Astrocyte of the hippocampus (primary cell): ENCODE results near the gene FMN1.

Source experiments
- DNase-seq: peaks from one replicate; pipeline ENCODE4 v3.0.0; 2011; ENCODE audit warnings: low read depth, low spot score

FMN1 gene

DNA sequence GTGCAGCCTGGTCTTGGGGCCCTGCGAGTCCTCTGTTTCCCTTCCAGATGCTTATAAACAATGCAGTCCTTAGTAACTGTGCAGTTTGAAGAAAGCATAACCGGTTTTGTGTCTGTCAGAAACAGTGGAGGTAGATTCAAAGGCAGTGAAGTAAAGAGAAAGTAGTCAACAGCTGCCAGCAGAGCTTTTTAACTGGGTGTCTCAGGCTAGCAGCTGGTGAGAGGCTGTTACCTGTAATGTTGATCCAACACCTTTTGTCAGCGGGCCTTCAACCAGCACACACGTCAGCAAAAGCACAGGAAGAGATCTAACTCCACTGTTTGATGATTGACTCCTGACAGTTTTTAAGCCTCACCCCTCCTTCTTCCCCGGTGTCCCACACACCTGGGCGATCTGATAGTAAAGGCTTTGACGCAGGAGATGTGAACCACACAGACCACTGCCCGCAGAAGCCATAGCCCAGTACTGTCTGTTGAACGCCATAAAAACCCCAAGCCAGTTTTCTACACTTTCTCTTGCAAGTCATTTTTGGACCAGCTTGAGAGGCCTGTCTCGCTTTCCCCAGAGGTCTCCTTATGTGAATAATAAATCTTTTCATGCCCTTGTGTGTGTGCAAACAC, 178.0 kb downstream of the FMN1 start:
- no peak for DNase-seq

DNA sequence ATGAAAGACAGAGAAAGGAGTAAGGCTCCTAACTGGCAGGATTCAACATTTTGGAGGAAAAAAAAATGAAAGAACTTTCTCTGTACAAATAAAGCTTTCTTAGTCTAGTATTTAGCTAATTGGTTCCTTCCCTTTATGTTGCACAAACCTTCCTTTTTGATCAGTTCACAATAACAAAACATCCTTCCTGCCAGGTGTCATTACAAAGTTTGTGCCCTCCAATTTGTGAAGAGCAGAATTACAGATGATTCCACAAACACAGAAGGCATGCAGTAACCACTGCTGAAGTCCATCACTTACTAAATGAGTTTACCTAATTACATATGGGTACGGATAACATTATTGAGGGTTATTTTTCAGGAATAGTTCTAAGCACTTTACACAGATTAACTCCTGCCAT, 179.9 kb downstream of the FMN1 start:
- no peak for DNase-seq

DNA sequence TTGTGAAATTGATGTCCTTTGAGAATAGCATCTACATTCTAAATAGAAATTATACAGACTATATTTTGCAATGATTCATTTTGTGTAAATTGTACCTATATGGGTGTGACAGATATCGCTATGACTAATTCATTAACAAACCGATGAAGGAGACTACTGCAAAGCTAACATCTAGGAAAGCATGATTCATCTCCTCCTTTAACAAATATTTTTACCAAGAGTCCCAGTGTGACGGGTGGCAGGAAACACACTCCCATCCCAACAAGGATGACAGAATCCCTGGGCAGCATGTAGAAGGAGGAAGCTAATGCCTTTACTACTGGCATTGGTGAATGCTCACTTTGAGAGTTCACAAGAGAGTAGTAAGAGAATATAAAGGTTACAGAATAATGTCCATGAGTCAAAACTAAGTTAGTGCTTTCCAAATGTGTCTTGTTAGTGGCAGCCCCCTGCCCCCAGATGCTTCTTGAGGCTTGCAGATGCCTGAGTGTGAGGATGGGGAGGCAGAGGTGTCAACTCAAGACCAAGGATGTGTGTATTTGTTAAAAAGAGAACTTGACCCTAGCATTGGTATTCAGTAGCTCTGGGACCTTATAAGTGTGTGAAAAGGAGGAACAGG, 180.6 kb downstream of the FMN1 start:
- peak; percentile 55 for DNase-seq

DNA sequence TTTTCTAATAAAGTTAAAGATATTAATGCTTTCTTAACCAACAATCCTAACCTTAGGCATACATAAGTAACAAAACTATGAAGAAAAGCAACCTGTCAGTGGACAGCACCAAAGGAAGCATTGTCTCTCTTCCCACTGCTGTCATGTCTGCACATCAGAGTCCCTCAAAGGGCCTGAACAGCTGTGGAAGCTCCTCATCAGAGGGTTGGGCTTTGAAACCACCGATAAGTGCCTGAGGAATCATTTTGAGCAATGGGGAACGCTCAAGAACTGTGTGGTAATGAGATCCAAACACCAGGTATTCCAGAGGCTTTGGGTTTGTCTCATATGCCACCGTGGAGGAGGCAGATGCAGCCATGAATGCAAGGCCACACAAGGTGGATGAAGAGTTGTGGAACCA, 182.5 kb downstream of the FMN1 start:
- DNase-seq, result no peak

DNA sequence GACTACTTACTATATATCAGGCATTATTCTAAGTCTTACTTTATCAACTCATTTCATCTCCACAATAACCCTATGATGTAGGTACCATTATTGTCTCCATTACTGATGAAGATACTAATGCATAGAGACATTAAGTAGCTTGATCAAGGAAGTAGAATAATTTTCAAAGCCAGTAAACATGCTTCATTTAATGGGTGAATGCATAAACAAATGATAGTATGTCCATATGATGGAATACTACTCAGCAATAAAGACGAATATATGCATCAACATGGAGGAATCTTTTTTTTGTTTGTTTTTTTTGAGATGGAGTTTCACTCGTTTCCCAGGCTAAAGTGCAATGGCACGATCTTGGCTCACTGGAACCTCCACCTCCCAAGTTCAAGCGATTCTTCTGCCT, 184.9 kb downstream of the FMN1 start:
- no peak for DNase-seq

DNA sequence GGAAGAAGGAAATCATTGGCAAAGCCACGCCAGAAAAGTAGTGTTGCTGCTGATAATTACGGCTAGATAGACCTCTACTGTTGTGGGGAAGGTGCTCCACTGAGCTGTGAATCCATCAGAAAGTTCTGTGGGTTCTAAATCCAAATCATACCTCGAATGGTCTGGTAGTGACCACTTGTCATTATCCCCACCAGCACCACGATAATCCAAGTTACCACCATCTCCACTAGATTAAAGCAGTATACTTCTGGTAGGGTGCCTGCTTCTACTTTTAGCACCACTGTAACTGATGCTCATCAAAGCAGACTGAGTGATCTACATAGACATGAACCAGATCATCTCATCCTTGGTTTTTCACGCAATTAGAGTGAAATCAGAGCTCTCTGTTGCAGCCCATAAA, 185.5 kb downstream of the FMN1 start:
- DNase-seq, result no peak

DNA sequence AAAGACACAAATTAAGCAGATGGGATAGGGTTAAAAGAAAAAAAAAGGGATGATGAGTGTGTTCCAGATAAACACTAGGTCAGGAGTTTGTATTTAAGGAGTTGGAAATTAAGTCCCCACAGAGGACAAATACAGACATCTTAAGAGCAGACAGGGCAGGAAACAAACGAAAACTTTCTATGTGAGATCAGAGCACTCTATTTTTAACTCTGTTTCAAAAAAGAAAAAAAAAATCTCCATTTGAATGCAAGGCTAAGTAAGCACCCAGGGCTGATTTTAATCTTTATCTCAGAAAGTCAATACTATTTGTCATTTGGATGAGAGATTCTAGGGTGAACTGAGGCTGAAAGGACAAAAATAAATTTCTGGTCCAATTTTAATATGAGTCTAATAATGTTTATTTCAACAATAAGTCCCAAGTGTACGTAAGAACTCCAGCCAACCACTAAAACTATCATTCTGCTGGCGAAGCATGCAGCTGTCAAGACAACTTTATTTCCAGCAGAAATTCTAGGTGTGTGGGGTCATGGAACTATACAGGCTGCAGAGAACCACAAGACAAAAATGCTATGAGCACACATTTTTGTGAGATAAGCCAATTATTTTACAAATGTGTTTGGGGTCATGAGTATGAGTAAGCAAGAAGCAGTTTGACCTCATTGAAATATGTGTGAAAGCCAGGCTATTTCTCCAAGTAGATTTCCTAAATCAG, 186.1 kb downstream of the FMN1 start:
- peak; percentile 83 for DNase-seq

DNA sequence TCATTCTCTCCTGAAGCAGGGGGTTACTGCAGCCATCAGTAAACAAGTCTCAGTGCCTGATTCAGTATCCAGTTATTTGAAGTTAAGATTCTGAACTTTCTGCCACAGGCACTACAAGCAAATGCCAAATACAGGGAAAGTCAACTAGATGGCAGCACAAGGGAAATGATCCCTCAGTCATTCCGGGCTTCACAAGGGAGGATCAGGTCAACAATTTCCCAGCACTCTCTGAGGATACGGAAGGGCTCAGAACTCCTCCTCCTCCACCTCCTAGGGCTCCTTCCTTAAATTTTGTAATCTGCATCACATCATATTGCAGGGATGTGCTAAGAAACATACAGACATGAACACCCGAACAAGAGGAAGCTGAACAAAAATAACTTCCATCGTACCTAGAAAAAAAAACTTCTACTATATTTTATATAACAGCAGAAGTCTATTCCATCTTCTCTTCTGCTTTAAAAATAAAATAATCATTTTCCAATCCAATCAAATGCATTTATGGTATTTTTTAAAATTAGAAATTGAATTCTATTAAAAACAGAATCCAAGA, 187.1 kb downstream of the FMN1 start:
- DNase-seq, result peak; percentile 58

DNA sequence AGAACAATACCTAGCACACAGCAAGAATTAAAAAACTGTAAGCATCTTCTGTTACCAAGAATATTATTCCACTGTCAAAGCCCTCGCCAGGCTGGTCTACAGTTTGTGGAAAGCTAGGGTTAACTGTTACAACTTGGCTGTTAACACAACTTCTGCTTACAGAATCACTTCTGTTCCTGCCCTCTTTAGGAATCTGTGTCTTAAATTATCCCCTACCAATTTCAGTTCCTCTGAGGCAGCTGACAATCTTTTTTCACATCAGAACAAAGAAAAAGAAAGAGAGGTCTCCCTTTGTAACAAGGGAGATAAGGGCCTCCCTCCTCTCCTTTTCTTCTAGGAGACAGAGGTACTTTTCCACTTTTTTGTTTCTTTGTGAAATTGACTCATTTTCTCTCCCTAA, 188.9 kb downstream of the FMN1 start:
- no peak for DNase-seq

DNA sequence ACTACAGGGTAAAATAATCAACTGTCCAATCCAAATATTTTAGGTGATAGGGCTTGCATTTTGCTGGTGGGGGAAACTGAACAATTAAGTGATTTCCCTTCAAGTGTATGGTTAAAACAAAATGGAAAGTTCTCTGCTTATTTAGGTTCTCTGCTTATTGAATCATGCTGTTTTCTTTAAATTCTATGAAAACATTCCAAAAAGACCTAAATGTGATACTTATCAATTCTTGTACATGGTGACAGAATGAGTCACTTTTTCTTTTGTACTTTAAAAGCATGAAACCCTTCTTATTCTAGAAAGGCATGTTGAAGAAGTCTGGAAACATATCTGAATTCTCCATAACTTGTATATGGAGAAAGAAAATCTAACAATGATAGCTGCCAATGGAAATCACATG, 192.6 kb downstream of the FMN1 start:
- DNase-seq, result no peak

DNA sequence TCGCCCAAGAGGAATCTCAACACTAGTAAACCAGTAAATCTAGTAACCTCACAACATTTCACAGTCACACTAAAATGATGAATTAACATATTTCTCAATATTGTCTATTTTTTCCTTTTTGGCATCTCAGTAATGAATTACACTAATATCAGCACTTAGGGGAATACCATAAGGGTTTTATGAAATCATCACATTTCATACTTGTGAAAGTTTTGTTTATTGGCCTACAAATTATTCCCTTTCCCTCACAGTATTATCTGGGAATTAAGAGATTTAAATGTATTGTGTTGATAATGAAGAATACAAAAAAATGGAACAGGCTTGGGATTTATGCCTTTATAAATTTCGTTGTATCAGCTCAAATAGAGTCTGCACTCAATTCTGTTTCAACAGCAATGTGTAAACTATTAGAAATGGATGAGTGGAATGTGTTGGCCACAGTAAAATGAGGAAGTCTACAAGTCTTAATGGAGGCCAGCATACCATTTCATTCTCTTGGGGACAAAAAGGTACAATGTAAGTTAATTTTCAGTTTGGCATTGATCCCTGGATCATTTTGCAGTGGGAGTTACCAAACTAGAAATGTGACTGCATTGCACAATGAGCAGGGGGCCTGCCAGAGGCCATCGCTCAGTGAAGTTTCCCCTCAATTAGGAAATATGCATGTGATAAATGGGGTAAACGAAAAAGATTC, 195.4 kb downstream of the FMN1 start:
- DNase-seq, result no peak

DNA sequence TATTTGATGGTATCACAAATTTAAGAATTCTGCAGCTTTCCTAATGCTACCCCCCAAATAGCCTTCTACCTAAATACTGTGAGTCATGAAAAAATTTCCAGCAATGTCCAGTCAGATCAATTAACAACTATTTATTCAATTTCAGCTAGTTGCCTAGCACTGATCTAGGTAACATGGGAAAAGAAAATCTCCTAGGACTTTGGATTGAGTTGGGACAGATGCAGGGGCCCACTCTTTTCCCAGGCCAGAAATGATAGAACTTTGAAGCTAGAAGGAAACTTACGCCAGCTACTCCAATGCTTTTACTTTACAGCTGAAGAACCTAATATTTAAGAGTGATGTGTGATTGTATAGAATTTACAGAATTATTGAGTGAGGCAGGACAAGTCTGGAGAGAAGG, 196.3 kb downstream of the FMN1 start:
- no peak for DNase-seq

DNA sequence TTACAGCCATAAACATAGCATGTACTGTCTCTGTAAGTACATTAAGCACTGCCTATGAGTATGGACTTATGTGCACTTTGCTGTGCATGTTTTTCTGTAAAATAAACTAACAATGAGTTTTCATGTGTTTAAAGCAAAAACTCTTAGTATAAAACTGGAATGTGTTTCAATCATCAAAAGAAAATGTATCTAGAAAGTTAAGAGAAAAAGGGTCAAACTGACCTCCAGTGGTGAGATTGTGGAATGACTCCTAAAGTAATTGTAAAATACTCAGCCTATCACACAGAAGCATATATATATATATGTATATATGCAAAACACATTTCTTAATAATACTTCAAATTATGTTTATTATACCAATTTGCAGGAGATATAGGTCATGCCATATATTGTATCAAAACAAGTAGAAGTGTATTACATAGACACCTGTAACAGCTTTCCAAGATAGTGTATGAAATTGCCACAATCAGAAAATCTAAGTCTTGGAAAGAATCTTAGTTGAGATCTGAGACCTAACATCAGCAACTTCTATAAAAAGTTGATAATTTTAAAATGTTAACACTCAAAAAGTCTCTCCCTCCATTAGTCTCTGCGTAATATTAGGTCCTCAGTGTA, 199.6 kb downstream of the FMN1 start:
- DNase-seq, result peak; percentile 61

DNA sequence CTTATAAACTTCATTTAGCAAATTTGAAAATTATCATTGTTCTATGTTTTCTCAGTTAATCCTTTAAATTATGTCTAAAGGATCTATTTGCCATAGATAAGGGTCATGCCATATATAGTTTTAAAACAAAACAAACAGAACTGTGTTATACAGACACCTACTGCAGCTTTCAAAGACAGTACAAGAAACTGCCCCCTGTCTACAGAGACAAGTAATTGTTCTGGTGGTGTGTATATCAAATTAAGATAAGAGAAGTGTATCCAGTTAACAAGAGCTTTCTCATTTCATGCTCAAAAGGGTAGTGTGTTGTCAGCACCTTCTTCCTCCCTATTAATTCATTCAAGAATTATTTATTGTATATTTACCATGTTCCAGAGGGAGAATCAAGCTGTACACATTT, 201.2 kb downstream of the FMN1 start:
- DNase-seq, result peak; percentile 20

DNA sequence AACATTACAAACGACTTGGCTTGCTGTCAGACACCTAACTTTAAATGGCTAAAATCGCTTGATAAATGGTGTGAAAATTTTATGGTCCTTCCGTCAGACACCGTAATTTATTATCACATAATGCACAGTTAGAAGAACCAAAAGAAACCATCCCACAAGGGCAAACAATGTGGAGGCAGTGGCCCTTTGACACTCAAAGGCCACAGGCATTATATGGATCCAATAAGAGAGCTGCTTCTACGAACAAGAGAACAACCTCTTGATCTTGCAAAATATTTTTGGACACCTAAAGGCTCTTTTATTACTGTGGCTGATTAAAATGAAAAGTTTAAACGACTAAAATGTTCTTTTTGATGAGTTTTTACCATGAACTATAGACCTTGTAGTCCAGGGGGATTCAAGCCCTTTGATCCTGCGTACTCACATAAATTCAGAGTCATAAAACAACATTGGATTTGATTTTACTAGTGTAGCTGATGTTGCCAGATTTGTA, 202.8 kb downstream of the FMN1 start:
- DNase-seq, result no peak

DNA sequence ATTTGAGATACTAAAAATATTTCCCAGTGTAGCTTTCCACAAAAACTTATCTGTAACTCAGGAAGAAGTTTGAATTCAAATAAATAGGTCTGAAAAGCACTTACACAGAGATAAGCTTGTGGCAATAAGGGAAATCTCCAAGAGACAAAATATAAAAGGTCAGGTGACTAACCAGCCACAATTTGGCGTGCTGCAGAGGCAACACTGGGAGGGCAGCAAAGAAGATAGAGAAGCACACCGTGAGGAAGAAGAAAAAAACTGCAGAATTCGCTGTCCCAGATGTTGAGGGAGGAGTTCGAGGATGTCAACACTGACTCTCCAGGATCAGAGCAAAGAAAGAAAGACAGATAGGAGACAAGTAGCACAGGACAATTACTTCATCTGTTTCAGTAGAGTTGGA, 204.4 kb downstream of the FMN1 start:
- no peak for DNase-seq

DNA sequence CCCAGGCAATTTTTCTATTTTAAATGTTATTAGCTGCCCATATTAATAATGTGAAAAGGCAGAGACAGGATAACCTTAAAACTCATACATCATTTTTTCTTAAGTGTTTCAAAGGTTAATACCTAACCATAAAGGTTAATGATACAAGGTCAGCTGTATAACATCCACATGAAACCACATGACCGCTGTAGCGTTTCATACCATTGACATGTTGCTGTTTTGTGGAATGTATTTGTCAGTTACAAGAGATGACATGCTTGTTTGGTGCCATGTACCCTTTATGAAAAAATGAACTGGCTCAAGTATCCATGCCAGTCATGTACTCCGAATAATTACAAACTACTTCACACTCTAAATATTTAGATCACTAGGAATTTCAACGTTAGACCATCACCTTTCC, 207.4 kb downstream of the FMN1 start:
- no peak for DNase-seq

DNA sequence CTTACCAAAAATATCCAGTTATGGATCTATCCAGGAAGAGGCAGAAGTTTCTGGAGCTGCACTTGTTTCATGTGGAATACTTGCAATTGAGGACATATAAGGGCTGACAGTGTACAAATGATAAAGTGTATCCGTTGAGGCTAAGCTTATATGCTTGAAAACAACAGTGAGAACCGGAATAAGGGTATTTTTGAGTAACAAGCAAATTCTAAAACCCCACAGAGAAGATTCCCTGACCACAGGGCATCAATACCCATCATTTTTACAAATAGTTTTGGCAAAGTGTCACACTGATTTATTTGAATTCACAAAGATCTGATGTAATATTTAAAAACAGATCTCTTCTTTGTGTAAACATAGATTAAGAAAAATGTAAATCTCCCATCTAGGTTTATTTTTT, 208.4 kb downstream of the FMN1 start:
- DNase-seq, result no peak

DNA sequence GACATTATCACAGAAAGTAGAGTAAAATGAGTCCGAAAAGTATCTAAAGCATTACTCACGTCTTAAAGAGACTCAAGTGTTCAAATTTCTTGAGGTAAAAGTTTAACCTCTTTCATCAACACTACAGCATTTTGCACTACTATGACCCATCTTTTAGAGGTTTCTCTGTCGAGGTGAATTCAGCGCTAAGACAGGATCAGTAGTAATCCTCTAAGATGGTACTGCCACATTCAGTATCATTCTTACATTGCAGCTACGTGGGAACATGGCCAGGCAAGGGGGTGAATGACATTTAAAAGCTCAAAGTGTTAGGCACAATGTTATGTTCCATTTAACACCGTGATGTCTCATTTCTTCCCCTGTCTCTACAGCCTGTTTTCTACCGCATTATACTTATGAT, 210.8 kb downstream of the FMN1 start:
- no peak for DNase-seq

DNA sequence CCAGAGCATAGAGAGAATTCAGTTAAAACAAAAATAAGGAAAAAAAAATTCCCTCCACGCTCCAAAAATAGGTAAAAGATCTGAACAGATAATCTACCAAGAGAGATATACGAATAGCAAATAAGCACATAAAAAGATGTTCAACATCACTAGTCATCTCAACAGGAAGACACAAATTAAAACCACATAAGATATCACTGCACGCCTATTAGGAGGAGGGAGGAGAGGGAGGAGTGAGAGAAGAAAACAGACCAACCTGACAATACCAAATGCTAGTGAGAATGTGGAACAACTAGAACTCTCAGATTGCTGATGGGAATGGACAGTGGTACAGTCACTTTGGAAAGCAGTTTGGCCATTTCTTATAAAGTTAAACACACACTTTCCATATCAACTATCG, 212.5 kb downstream of the FMN1 start:
- no peak for DNase-seq

DNA sequence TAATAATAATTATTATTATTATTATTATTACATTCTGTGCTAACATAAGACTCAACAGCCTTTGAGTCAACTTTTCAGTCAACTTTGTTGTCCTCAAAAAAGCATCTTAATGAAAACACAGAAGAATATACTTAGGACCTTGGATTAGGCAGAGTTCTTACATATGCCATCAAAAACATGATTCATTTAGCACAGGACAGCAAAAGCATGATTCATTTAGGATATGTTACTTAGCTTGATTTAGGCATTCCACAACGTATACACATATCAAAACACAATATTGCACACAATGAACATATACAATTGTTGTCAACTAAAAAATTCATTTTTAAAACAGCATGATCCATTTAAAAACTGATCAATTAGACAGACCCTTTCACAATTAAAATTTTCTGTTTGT, 213.0 kb downstream of the FMN1 start:
- no peak for DNase-seq

DNA sequence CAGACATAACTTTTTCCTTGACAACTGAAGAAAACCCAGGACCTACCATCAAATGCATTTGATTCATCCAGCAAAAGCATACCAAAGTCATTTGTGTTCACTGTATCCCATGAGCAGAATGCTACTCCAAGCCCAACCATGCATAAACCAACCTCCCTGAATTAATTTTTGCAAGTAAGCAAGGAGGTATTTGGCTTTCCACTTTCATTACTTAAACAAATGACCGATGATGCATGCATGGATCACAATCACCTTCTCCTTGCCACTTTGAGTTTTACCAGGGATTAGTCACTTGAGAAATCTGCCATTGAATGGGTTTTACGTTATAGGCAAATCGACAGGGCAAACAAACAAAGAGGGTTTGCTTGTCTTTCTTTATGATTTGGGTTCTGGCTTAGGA, 214.8 kb downstream of the FMN1 start:
- DNase-seq, result peak; percentile 94
